TTC549 (cell line): ENCODE results near the gene HECW1.
"Not testable (repeated sequence)": the region's sequence is repeated elsewhere in the genome, so short reads cannot be mapped to it uniquely, and the experiment has no call there.

ENCODE experiments used
- FAIRE-seq: peaks from 2 replicates; lab custom pipeline; 2012; peaks lifted over from hg19 to GRCh38; lab: Jason Lieb, UNC

HECW1 gene

GRCh38 chr7:43552122-43552521, 439.7 kb downstream of the HECW1 start:
- no peak for FAIRE-seq

- no peak for FAIRE-seq
Observed at GRCh38 chr7:43553999-43554398, 441.6 kb downstream of the HECW1 start.

DNA sequence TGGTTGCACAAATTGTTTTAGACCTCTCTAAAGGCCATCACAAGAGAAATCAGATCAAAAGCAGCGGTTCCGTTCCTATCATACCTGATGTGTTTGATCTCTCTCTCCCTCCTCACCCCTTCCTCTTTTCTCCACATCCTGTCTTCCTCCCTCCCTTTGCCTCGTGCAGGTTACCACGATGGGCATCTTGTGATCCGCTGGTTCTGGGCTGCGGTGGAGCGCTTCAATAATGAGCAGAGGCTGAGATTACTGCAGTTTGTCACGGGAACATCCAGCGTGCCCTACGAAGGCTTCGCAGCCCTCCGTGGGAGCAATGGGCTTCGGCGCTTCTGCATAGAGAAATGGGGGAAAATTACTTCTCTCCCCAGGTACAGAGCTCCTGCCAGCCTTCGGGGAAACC, 442.0 kb downstream of the HECW1 start:
- no peak for FAIRE-seq

GRCh38 chr7:43557831-43558495, 445.5 kb downstream of the HECW1 start:
- FAIRE-seq = no peak

DNA sequence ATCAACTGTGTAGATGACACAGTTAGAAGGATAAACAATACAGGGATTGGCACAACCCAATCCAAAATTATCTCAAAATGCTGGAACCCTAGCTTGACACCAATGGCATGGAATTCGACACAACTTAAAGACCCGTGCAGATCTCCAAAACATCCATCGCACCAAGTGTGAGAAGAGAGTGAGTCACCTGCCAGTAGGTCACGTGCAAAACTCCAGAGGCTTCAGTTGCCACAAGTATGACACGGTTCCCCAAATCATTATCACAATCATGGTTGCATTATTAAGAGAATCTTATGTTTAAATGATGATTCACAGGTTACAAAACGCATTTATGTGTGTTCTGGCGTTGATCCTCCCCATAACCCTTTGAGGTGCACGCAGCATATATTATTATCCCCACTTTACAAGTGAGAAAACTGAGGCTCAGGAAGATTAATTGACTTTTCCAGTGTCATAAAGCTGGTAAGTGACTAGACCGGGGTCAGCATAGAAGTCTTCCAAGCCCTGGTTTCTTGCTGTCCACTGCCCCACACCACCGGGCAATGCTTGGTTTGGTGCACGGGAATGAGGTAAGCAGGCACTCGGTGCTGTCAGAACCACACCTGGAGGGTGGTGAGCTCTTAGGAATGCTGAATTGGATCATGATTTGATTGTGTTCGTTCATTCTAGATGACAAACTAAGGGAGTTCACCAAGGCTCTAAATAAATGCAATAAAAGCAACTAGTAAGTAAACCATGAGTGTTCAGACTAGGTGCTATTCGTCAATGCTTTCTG, 446.9 kb downstream of the HECW1 start:
- FAIRE-seq = no peak

GRCh38 chr7:43559946-43560335, 447.5 kb downstream of the HECW1 start:
- FAIRE-seq = no peak

DNA sequence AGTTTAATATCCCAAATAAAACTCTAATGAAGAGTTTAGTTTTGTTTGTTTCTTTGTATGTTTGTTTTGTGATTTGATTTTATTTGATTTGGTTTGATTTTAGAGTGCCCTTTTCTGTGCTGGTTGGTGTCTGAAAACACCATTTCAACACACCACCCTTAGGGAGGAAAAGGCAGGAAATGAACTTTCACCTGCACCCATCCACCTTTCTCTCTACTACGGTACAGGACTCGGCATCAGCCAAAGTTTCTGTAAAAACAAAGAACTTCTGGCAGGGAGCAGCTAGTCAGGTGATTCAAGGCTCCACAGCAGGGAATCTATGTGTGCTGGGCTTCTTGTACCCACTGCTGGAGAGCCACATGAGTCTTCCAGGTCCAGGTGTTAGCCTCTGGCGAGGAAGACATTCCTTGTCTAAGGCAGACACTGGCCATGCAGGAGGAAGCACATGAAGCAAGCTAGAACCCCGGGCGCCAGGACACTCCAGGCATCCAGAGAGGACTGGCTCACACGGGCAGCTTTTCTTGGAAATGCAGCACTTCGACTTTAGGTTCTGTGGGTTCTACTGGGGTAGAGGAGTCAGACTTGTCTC, 448.4 kb downstream of the HECW1 start:
- FAIRE-seq = no peak

DNA sequence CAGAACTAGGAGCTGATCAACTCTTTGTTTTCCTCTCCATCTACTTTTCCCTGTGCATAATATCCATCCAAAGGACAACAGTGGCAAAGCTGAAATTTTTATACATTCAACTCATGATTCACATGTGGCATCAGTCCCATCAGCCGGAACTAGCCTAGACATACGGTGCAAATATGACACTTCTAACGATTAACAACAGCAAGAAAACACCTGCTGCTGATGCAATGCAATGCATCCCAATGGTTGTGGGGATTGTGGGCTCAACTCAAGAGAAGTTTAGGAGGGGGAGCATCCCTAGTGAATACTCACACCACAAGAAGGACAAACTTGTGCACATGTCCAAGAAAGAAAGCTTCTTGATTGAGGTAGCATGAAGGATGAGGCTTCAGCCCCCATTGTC, 449.9 kb downstream of the HECW1 start:
- no peak for FAIRE-seq

- no peak for FAIRE-seq
Observed at GRCh38 chr7:43565786-43566185, 453.3 kb downstream of the HECW1 start.

DNA sequence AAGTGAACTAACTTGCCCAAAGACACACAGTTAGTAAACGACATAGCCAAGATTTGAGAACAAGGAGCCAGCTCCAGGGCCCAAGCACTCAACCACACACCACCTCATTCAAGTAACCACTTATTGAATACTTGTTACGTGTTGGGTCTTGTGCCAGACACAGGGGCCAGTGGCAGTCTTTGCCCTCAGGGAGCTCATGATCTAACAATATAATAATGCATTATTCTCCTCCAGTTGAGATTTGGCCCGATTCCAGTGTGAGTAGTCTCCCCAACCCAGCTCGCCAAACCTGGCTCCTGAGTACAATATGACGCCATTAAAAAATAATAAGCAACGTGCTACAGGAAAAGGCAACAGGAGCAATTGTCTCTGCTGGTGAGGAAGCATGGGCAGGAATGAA, 456.1 kb downstream of the HECW1 start:
- no peak for FAIRE-seq

GRCh38 chr7:43569424-43569823, 457.0 kb downstream of the HECW1 start:
- no peak for FAIRE-seq

DNA sequence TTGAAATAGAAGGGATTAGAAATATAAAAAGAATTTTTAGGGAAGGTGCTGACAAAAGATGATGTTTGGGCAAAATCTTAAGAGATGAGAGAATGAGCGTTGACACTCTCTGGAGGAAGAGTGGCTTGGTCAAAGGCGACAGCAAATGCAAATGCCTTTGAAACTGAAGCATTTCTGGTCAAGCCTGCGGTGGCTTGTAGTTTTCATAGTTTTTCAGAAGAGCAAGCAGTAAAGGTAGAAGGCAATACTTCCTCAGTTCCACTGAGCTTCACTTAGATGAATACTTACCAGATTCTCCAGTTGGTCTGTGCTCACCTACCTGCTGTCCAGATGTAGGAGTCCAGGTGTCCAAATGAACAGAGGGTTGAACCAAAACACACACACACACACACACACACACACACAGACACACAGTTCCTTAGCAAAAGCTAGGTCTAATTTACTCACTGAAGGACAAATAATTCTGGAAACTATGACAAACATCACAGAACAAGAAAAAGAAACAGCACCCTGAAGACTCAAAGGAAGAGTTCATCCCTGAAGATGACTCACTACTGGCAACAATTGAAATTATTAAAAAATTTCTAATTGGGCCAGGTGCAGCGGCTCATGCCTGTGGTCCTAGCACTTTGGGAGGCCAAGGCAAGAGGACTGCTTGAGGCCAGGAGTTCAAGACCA, 458.4 kb downstream of the HECW1 start:
- FAIRE-seq = no peak

GRCh38 chr7:43572516-43573049, 460.1 kb downstream of the HECW1 start:
- FAIRE-seq = no peak

GRCh38 chr7:43573832-43574231, 461.4 kb downstream of the HECW1 start:
- not testable (repeated sequence) for FAIRE-seq

- no peak for FAIRE-seq
Observed at GRCh38 chr7:43575506-43575905, 463.1 kb downstream of the HECW1 start.

DNA sequence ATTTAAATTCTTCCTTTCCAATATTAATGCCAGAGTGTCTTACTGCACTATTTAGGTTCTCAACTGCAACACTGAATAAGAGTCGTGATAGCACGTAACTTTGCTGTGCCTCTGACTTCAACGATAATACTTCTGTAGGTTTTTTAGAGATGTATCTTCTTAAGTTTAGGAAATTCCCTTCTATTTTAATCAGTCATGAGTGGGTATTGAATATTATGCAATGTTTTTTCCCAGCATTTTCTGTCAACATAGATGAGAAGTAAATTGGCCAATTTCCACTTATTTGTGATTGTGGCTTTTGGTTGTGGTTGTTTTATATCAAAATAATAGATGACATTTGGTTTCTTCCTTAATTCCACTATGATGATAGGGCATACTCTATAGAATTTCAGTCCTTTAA, 463.8 kb downstream of the HECW1 start:
- no peak for FAIRE-seq

GRCh38 chr7:43577485-43577951, 465.1 kb downstream of the HECW1 start:
- no peak for FAIRE-seq

DNA sequence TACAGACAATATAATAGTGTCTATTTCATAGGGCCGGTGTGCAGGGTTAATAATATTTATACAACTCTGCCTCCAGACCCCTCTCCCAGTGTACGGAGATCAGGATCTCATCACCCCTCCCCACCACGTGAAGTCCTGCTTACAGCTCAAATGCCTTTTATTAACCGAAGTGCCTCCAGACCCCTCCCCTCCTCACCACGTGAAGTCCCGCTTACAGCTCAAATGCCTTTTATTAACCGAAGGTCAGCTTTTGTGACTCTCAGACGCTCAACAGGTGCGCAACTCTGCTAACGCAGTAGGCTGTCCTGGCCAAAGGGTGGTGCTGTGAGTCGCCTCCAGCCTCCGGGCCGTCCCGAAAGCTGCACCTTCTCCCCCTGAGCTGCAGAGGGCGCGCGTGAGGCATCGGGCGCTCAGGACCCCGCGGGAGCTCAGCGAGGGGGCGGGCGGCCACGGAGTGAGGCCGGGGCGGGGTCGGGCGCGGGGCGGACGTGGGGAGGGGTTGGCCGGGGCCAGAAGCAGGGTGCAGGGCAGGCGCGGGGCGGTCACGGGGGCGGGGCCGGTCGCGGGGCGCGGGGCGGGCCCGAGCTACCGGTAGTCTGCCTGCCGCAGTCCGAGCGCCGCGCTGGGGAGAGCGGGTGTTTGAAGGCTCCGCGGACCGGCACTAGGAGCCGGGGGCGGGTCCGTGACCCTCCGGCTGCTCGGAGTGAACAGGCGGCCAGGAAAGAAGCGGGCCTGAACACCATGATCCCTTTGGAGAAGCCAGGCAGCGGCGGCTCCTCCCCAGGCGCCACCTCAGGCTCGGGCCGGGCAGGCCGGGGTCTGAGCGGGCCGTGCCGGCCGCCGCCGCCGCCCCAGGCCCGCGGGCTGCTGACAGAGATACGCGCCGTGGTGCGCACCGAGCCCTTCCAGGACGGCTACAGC, 470.3 kb downstream of the HECW1 start, which contains the start of gene STK17A:
Gene STK17A (plus strand): TSS at position 606 of the 921 bp plus-strand sequence. CDS start 136 bp downstream, at position 742.
- no peak for FAIRE-seq

DNA sequence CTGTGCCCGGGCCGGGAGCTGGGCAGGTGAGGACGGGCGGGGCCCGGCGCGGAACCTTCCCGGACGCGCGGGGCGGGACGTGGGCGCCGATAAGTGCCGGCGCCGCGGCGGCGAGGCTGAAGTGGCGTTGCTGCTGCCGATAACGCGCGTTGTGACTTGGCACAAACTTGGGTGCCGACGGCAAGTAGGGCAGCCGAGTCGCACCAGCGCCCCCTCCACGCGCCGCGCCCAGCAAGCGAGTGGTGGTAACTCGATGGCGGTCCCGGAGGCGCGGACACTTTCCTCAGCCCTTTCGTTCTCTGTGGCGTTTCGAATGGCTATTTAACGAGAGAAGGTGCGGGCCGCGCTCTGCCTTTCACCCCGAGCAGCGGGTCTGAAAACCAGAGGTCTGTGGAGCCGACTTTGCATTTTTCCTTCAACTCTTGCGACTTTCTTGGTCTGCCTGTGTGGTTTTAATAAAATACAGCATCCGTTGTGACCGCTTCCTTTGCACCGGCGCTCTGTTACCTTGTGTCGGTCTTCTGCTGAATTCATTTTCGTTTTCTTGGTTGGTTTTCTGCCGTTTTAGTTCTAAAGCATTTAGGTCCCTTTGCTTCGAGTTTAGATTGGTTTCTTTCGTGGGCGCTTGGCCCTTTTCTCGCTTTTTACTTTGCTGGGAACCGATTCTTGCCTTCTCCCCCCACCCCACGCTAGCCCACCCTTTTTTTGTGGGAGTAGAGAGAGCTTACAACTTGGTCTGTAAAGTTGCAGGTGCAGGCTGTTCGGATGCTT, 471.2 kb downstream of the HECW1 start:
- FAIRE-seq = no peak

DNA sequence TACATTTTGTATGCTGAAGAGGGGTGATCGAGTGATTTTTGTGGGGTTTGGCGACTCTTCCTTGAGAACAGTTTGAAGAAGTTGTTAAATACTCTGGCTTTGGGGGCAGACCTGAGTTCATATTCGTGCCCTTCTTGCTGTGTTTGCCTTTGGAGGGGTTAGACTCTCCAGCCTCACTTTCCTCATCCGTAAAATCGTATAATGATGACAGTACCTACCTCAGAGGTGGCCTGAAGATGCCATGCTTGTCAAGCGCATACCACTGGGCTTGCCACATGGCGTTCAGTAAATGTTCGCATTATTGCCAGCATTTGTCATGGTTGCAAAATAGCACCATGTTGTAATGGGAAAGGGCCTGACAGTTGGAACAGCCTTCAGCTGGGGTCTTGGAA, 471.7 kb downstream of the HECW1 start:
- no peak for FAIRE-seq

DNA sequence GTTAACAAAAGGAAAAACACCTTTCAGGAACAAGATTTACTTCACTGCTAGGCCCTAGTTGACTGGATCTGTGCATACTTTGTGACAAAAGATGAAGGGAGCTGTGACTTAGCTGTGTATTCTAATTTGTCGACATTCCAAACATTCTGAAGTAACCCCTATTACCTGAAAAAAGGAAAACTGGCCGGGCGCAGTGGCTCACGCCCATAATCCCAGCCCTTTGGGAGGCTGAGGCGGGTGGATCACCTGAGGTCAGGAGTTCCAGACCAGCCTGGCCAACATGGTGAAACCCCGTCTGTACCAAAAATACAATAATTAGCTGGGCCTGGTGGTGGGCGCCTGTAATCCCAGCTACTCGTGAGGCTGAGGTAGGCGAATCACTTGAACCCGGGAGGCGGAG, 472.3 kb downstream of the HECW1 start:
- FAIRE-seq = not testable (repeated sequence)
